Stomach (tissue), 9 donors: ENCODE results near the gene DDC. TPM values are rescaled to one million over a fixed set of nuclear protein-coding genes. Genes with fewer than 3 reads are reported as not detected.

Experiments used
- DNase-seq, 2 donors: peaks; one replicate each; pipeline versions ENCODE4 v3.0.0 to v3.0.0-alpha.2; 2013 to 2019
- H3K27ac ChIP-seq, 5 donors: fragments of 200-600 bp in 4 of 5; sonication (generic) in 4 of 5; one replicate each; pipeline ENCODE4 v1.5.1; 2013 to 2019; ENCODE audit warnings: mild to moderate bottlenecking in 1 of 5, moderate library complexity in 1 of 5
- H3K27me3 ChIP-seq, 3 donors: fragments of 200-600 bp; sonication (generic); one replicate each; pipeline ENCODE4 v1.5.1; 2017 to 2019; ENCODE audit warnings: mixed run types in 1 of 3
- H3K36me3 ChIP-seq, 4 donors: fragments of 200-600 bp; sonication (generic); 1 replicate in 3 of 4; 2 replicates in 1 of 4; pipeline ENCODE4 v1.5.1; 2016 to 2019
- H3K4me1 ChIP-seq, 4 donors: fragments of 200-600 bp; sonication (generic); one replicate each; pipeline ENCODE4 v1.5.1; 2016 to 2019
- H3K4me3 ChIP-seq, 4 donors: fragments of 200-600 bp; sonication (generic) in 3 of 4; one replicate each; pipeline ENCODE4 v1.5.1; 2016 to 2019; ENCODE audit warnings: mild to moderate bottlenecking in 1 of 4
- H3K9me3 ChIP-seq, 4 donors: fragments of 200-600 bp; sonication (generic); one replicate each; pipeline ENCODE4 v1.5.1; 2016 to 2019
- EP300 ChIP-seq: sonication (generic); formaldehyde crosslinking; IDR thresholded peaks from one replicate; pipeline ENCODE4 v1.6.1; 2017; ENCODE audit warnings: antibody characterized with exemption
- POLR2A ChIP-seq, 4 donors: fragments of 450-650 bp; IDR thresholded peaks; one replicate each; pipeline ENCODE4 v1.6.1; 2016; ENCODE audit warnings: antibody characterized with exemption in 4 of 4, control low read depth in 2 of 4, mild to moderate bottlenecking in 1 of 4, moderate library complexity in 1 of 4
- POLR2AphosphoS5 ChIP-seq, 3 donors: sonication (generic); formaldehyde crosslinking; IDR thresholded peaks; one replicate each; pipeline ENCODE4 v1.6.1; 2016; ENCODE audit warnings: antibody characterized with exemption in 3 of 3
- WGBS, 5 donors: extraction: QIAGEN DNeasy Blood & Tissue Kit in 3 of 5; methylation state at CpG; one replicate each; pipeline versions ENCODE4 v1.1.5 to v1.1.7; 2013 to 2018; 5-methylcytosine and 5-hydroxymethylcytosine counted together
- intact Hi-C: fragments of 100-400 bp; cut with DNase I; formaldehyde crosslinking; loops from one replicate; pipeline ENCODE4 v1.15.1; 2023; ENCODE audit warnings: low total_unique reads
- polyA plus RNA-seq, 3 donors: library from polyadenylated mRNA; stranded (reverse); fragments of 200-250 nt; gene quantifications; one replicate each; pipeline ENCODE4 v1.2.3, GENCODE V29; 2013
- total RNA-seq, 5 donors: library from RNA; depleted of rRNA; stranded (reverse); fragments of >200 nt; gene quantifications; one replicate each; pipeline versions ENCODE4 v1.1.0 to v1.2.3, GENCODE V29; 2014 to 2016
- TF ChIP-seq, protein P1 (sequence below), 7 experiments: fragments of 450-650 bp in 4 of 7; fragments of 200-600 bp in 3 of 7; sonication (generic) in 3 of 7; IDR thresholded peaks; one replicate each; pipeline ENCODE4 v1.5.1; 2016 to 2019; ENCODE audit warnings: antibody characterized with exemption in 7 of 7, control low read depth in 2 of 7, mild to moderate bottlenecking in 1 of 7
- donor health status: healthy with polysubstance abuse.
- donor health status: Bipolar disorder and iron deficiency.
- donor health status: healthy.

Gene DDC
- total and polyA plus RNA-seq, 8 donors: 0.95 to 95.0 (median 4.7) TPM; not detected in 3

DNA sequence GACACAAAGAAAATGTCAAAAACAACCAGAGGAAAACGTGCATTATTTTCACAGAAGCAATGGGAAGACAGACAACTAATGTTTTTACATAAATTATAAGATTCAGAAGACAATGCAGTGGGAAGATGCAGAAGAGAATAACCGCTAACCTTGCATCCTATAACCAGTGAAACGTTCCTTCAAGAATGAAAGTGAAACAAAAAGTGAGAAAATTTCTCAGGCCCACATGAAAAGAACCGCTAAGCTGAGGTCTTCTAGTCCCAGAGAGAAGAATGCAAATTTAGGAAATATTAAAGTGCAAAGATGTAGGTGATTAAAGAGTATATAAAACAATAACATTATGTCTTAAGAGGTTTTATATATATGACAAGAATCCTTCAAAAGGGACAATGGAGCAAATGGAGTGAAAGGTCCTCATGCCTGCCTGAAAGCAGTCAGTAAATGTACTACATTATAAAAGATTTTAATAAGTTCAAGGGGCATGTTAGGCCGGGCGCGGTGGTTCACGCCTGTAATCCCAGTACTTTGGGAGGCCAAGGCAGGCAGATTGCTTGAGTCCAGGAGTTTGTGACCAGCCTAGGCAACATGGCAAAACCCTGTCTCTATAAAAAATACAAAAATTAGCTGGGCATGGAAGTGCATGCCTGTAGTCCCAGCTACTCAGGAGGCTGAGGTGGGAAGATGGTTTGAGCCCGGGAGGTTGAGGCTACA lies 43.1 kb upstream of the DDC start:
- peaks cover 0 to 8% (median 3%) of the 10 kb centered on the region in 4 donors for H3K4me1 ChIP-seq

DNA sequence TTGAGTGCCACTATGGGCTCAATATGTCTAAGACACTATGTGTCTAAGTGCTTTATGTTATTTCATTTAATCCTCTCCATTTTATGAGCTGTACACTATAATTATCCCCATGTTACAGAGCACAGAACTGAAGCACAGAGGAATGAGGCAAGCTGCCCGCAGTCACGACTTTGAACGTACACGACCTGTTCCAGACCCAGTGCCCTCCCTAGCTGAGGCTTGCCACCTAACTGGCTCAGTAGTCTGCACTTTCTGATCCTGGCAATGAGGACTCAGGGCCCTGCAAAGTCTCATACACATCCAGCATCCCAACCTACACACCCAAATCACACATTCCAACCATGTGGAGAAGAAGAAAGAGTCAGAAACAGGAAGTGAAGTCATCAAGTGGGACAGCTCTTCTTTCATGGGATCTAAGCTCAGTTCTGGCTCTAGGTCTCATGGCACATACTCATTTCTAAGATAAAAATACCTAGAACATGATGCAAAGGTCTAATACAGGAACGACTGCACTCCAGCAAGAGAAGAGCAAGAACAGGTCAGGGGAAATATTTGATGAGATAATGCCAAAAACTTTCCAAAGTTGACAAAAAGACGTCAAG lies 42.4 kb upstream of the DDC start:
- Histone ChIP-seq H3K27ac (no peak overlapping the region), H3K4me3 (no peak overlapping the region), H3K36me3 (peaks cover 17 to 85% (median 82%) of the 10 kb centered on the region in 4 donors), H3K4me1 (peaks cover 0 to 8% (median 3%) of the 10 kb centered on the region in 4 donors), H3K27me3 (no peaks in the 10 kb centered on the region), H3K9me3 (no peaks in the 10 kb centered on the region)
- TF ChIP-seq EP300 (no peak), POLR2AphosphoS5 (IDR thresholded peaks at IDR 0.05) (no peak), POLR2A (IDR thresholded peaks at IDR 0.05) (no peak)
- TF ChIP-seq, protein P1, sequence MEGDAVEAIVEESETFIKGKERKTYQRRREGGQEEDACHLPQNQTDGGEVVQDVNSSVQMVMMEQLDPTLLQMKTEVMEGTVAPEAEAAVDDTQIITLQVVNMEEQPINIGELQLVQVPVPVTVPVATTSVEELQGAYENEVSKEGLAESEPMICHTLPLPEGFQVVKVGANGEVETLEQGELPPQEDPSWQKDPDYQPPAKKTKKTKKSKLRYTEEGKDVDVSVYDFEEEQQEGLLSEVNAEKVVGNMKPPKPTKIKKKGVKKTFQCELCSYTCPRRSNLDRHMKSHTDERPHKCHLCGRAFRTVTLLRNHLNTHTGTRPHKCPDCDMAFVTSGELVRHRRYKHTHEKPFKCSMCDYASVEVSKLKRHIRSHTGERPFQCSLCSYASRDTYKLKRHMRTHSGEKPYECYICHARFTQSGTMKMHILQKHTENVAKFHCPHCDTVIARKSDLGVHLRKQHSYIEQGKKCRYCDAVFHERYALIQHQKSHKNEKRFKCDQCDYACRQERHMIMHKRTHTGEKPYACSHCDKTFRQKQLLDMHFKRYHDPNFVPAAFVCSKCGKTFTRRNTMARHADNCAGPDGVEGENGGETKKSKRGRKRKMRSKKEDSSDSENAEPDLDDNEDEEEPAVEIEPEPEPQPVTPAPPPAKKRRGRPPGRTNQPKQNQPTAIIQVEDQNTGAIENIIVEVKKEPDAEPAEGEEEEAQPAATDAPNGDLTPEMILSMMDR (IDR thresholded peaks at IDR 0.05): no peak
- WGBS, 5 donors: 88 to 95% (median 92%) methylated on average over 6 of the region's 6 CpGs
- no peak for DNase-seq
- intact Hi-C loops: no loop called here

More for the DNA sequence above, 43.1 kb upstream of the DDC start:
- Histone ChIP-seq H3K27me3 (no peaks in the 10 kb centered on the region), H3K4me3 (no peak overlapping the region), H3K36me3 (peaks cover 17 to 86% (median 82%) of the 10 kb centered on the region in 4 donors), H3K27ac (no peak overlapping the region), H3K9me3 (no peaks in the 10 kb centered on the region)
- intact Hi-C loops: no loop called here
- 76 to 87% (median 79%) methylated on average over 9 of the region's 9 CpGs for WGBS, 5 donors
- TF ChIP-seq, protein P1 (IDR thresholded peaks at IDR 0.05): no peak
- TF ChIP-seq POLR2A (IDR thresholded peaks at IDR 0.05): no peak
- no peak for TF ChIP-seq POLR2AphosphoS5 (IDR thresholded peaks at IDR 0.05)
- no peak for TF ChIP-seq EP300
- DNase-seq: no peak

DNA sequence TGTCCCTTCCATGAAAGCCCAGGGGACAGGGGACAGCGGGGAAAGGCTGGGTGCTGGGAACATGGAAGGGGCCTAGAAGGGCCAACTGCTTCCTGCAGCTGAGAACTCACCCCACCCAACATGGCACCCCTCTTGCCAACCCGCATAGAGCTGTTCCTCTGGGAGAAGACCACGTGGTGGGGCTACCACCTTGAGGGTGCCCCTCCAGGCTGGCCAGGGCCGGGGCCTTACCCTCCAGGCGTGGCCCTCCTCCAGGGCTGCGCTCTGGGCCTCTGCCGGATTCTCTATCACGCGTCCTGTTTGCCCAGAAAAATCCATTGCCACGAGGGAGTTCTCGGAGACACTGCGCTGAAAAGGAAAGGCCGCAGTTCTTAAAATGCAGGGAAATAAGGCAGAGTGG lies 39.9 kb upstream of the DDC start:
- TF ChIP-seq, protein P1 (IDR thresholded peaks at IDR 0.05): no peak
- TF ChIP-seq POLR2A (IDR thresholded peaks at IDR 0.05) (no peak), EP300 (no peak), POLR2AphosphoS5 (IDR thresholded peaks at IDR 0.05) (no peak)
- H3K27me3 ChIP-seq: no peaks in the 10 kb centered on the region
- intact Hi-C loops: no loop called here
- H3K4me3 ChIP-seq: no peak overlapping the region
- H3K36me3 ChIP-seq: peaks cover 12 to 74% (median 64%) of the 10 kb centered on the region in 4 donors
- 95 to 100% (median 96%) methylated on average over 11 to 13 of the region's 13 CpGs for WGBS, 5 donors
- no peaks in the 10 kb centered on the region for H3K9me3 ChIP-seq
- peaks cover 0 to 10% (median 3%) of the 10 kb centered on the region in 4 donors for H3K4me1 ChIP-seq
- DNase-seq: no peak
- no peak overlapping the region for H3K27ac ChIP-seq

DNA sequence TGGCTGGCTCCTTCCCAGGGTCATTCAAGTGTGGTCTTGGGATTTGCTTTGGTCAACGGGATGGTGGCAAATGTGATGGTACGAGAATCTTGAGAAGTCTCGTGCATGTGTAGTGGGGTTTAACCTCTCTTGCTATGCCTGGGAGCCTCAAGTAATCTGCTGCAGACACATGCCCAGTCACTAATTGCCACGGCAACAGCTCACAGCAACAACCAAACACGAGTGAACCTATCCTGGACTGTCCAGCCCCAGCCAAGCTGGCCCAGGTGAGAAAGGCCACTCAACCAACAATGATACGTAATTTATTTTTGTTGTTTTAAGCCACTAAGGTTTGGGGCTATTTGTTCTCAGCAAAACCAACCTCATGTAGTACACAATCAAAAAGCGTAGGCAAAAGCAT lies 38.1 kb upstream of the DDC start:
- H3K9me3 ChIP-seq: no peaks in the 10 kb centered on the region
- H3K36me3 ChIP-seq: peaks cover 12 to 84% (median 75%) of the 10 kb centered on the region in 4 donors
- intact Hi-C loops: no loop called here
- H3K4me3 ChIP-seq: no peak overlapping the region
- DNase-seq: no peak
- peaks cover 0 to 10% (median 0%) of the 10 kb centered on the region in 4 donors for H3K4me1 ChIP-seq
- H3K27ac ChIP-seq: no peak overlapping the region
- 75 to 86% (median 84%) methylated on average over 7 of the region's 7 CpGs for WGBS, 5 donors
- no peak for TF ChIP-seq POLR2A (IDR thresholded peaks at IDR 0.05)
- TF ChIP-seq, protein P1 (IDR thresholded peaks at IDR 0.05): no peak
- no peak for TF ChIP-seq POLR2AphosphoS5 (IDR thresholded peaks at IDR 0.05)
- no peak for TF ChIP-seq EP300
- H3K27me3 ChIP-seq: no peaks in the 10 kb centered on the region
